SK-N-SH treated with all-trans-retinoic acid at 6 μM for 48 hours (cell line): ENCODE data around the gene CST3.

Experiments used
- ATAC-seq: fragments of 200-7000 bp; cut with Tn5 transposase; 3 replicates; pipeline ENCODE4 v1.9.1; 2020; ENCODE audit warnings: mild to moderate bottlenecking, moderate library complexity
- ARNTL ChIP-seq: fragments of 450-650 bp; formaldehyde crosslinking; IDR thresholded peaks from 2 replicates; pipeline ENCODE4 v1.5.0; 2020; ENCODE audit warnings: low read depth, mild to moderate bottlenecking, moderate library complexity, borderline replicate concordance
- BACH2 ChIP-seq: fragments of 250-450 bp; sonication (Bioruptor Pico); IDR thresholded peaks from 2 replicates; pipeline ENCODE4 v1.9.0; 2021; ENCODE audit warnings: mild to moderate bottlenecking, borderline replicate concordance
- CSDC2 ChIP-seq: fragments of 250-450 bp; sonication (Bioruptor Pico); IDR thresholded peaks from 2 replicates; pipeline ENCODE4 v1.5.0; 2020; ENCODE audit warnings: mild to moderate bottlenecking, moderate library complexity
- ESRRG ChIP-seq: fragments of 250-450 bp; sonication (Bioruptor Pico); IDR thresholded peaks from 2 replicates; pipeline ENCODE4 v1.6.1; 2021; ENCODE audit warnings: mild to moderate bottlenecking
- GLIS3 ChIP-seq: fragments of 250-450 bp; sonication (Bioruptor Pico); IDR thresholded peaks from 2 replicates; pipeline ENCODE4 v1.5.0; 2020; ENCODE audit warnings: mild to moderate bottlenecking, moderate library complexity
- ISL1 ChIP-seq: fragments of 250-450 bp; sonication (Bioruptor Pico); IDR thresholded peaks from 2 replicates; pipeline ENCODE4 v2.1.2; 2022; ENCODE audit warnings: mild to moderate bottlenecking, moderate library complexity
- PPARA ChIP-seq: fragments of 250-450 bp; sonication (Bioruptor Pico); IDR thresholded peaks from 2 replicates; pipeline ENCODE4 v1.5.0; 2020; ENCODE audit warnings: mild to moderate bottlenecking, borderline replicate concordance
- RARB ChIP-seq: fragments of 250-450 bp; sonication (Bioruptor Pico); IDR thresholded peaks from 2 replicates; pipeline ENCODE4 v1.8.0; 2021; ENCODE audit warnings: mild to moderate bottlenecking, moderate library complexity
- SNAI2 ChIP-seq: fragments of 250-450 bp; sonication (Bioruptor Pico); IDR thresholded peaks from 2 replicates; pipeline ENCODE4 v1.5.0; 2020; ENCODE audit warnings: mild to moderate bottlenecking, moderate library complexity
- TCF4 ChIP-seq: fragments of 250-450 bp; sonication (Bioruptor Pico); IDR thresholded peaks from 2 replicates; pipeline ENCODE4 v1.8.0; 2021; ENCODE audit warnings: mild to moderate bottlenecking, moderate library complexity, borderline replicate concordance
- TOX ChIP-seq: fragments of 250-450 bp; sonication (Bioruptor Pico); IDR thresholded peaks from 2 replicates; pipeline ENCODE4 v1.8.0; 2021; ENCODE audit warnings: mild to moderate bottlenecking, moderate library complexity, borderline replicate concordance
- ZC3H10 ChIP-seq: fragments of 250-450 bp; sonication (Bioruptor Pico); IDR thresholded peaks from 2 replicates; pipeline ENCODE4 v1.5.1; 2021; ENCODE audit warnings: mild to moderate bottlenecking, moderate library complexity
- ZFP3 ChIP-seq: fragments of 250-450 bp; sonication (Bioruptor Pico); IDR thresholded peaks from 2 replicates; pipeline ENCODE4 v1.5.0; 2020; ENCODE audit warnings: mild to moderate bottlenecking, moderate library complexity
- ZFP30 ChIP-seq: fragments of 450-650 bp; formaldehyde crosslinking; IDR thresholded peaks from 2 replicates; pipeline ENCODE4 v1.5.0; 2022; ENCODE audit warnings: mild to moderate bottlenecking, moderate library complexity
- ZNF565 ChIP-seq: fragments of 450-650 bp; formaldehyde crosslinking; conservative IDR thresholded peaks from 2 replicates; pipeline ENCODE4 v1.5.0; 2020; ENCODE audit warnings: low read depth, mild to moderate bottlenecking, moderate library complexity
- ZNF8 ChIP-seq: fragments of 450-650 bp; formaldehyde crosslinking; IDR thresholded peaks from 2 replicates; pipeline ENCODE4 v1.5.0; 2020; ENCODE audit warnings: mild to moderate bottlenecking, moderate library complexity
- TF ChIP-seq, protein P1 (sequence below): fragments of 250-450 bp; sonication (Bioruptor Pico); IDR thresholded peaks from 2 replicates; pipeline ENCODE4 v1.5.1; 2021; ENCODE audit warnings: mild to moderate bottlenecking, moderate library complexity
- TF ChIP-seq, protein P2 (sequence below): fragments of 250-450 bp; sonication (Bioruptor Pico); IDR thresholded peaks from 2 replicates; pipeline ENCODE4 v1.8.0; 2021; ENCODE audit warnings: low read depth, mild to moderate bottlenecking, moderate library complexity, borderline replicate concordance
- TF ChIP-seq, protein P3 (sequence below): fragments of 250-450 bp; sonication (Bioruptor Pico); IDR thresholded peaks from 2 replicates; pipeline ENCODE4 v1.5.0; 2020; ENCODE audit warnings: mild to moderate bottlenecking, moderate library complexity
- TF ChIP-seq, protein P4 (sequence below): fragments of 250-450 bp; sonication (Bioruptor Pico); IDR thresholded peaks from 2 replicates; pipeline ENCODE4 v1.5.1; 2020; ENCODE audit warnings: low read depth, mild to moderate bottlenecking, moderate library complexity
- TF ChIP-seq, protein P5 (sequence below): fragments of 250-450 bp; sonication (Bioruptor Pico); IDR thresholded peaks from 2 replicates; pipeline ENCODE4 v1.8.0; 2020; ENCODE audit warnings: mild to moderate bottlenecking, moderate library complexity, borderline replicate concordance

The CST3 gene

DNA sequence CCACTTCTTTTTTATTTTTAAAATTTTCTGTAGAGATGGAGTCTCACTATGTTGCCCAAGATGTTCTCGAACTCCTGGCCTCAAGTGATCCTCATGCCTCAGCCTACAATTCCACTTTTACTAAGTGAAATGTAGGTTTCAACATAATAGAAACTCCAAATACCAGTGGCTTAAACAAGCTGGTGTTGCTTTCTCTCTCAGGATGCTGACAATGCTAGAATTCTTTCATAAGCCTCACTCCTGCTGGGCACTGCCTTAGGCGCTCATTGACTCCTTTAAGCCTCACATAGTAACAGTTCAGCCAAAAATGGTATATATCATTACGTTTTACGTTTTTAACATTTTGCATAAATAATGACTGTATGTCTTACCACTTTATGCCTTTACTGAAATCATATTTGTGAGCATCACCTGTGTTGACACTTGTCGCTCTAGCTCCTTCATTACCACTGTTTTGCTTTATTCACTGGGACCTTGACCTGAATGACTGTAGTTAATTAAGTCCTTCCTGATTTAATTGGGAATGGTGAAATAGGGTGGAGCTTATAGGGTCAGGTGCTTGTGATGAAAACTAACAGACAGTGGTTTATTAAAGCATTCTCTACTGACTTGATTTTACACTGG, 28.2 kb downstream of the CST3 start:
- TF ChIP-seq ZC3H10 (CRISPR knock-in tag) (no peak), GLIS3 (CRISPR knock-in tag) (no peak), SNAI2 (CRISPR knock-in tag) (no peak), ZNF565 (CRISPR knock-in tag) (no peak), PPARA (CRISPR knock-in tag) (no peak), ARNTL (CRISPR knock-in tag) (no peak), ZFP30 (no peak)
- TF ChIP-seq, protein P1, sequence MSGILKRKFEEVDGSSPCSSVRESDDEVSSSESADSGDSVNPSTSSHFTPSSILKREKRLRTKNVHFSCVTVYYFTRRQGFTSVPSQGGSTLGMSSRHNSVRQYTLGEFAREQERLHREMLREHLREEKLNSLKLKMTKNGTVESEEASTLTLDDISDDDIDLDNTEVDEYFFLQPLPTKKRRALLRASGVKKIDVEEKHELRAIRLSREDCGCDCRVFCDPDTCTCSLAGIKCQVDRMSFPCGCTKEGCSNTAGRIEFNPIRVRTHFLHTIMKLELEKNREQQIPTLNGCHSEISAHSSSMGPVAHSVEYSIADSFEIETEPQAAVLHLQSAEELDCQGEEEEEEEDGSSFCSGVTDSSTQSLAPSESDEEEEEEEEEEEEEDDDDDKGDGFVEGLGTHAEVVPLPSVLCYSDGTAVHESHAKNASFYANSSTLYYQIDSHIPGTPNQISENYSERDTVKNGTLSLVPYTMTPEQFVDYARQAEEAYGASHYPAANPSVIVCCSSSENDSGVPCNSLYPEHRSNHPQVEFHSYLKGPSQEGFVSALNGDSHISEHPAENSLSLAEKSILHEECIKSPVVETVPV (CRISPR knock-in tag) = no peak
- TF ChIP-seq, all 23 proteins: peak for 0
- ATAC-seq = no peak

DNA sequence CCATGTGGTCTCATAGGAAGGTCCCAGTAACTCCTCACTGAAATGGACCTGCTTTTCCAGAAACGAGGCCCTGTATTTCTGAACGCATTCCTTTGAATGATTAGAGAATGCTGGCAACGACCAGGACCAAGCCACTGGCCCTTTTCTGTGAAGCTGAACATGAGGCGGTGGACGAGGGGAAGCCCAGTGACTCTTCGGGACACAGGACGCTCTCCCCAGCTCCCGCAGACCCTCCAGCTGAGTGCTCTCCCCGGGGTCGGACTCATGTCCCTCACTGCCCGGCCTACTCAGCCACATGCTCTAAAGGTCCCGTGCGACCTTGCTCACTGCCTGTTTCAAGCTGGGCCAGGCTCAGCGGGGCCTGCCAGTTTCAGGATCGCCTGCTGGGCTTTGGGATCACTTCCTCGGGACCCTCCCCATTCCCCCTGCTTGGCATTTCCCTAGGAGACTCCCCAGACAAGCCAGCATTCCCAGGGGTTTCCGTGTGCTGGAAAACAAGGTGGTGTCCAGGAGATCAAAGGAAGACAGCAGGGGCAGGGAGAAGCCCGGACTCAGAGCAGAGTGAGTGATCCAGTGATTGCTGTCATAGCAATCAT, 29.4 kb downstream of the CST3 start:
- ATAC-seq = no peak
- TF ChIP-seq RARB (CRISPR knock-in tag) (no peak), TOX (no peak), ZC3H10 (CRISPR knock-in tag) (no peak), ISL1 (no peak), PPARA (CRISPR knock-in tag) (no peak), ZNF8 (CRISPR knock-in tag) (no peak), CSDC2 (no peak), TCF4 (CRISPR knock-in tag) (no peak), ZFP30 (no peak), ZNF565 (CRISPR knock-in tag) (no peak), GLIS3 (CRISPR knock-in tag) (no peak), ARNTL (CRISPR knock-in tag) (no peak), BACH2 (CRISPR knock-in tag) (no peak), ZFP3 (CRISPR knock-in tag) (no peak), ESRRG (no peak)
- TF ChIP-seq, protein P2, sequence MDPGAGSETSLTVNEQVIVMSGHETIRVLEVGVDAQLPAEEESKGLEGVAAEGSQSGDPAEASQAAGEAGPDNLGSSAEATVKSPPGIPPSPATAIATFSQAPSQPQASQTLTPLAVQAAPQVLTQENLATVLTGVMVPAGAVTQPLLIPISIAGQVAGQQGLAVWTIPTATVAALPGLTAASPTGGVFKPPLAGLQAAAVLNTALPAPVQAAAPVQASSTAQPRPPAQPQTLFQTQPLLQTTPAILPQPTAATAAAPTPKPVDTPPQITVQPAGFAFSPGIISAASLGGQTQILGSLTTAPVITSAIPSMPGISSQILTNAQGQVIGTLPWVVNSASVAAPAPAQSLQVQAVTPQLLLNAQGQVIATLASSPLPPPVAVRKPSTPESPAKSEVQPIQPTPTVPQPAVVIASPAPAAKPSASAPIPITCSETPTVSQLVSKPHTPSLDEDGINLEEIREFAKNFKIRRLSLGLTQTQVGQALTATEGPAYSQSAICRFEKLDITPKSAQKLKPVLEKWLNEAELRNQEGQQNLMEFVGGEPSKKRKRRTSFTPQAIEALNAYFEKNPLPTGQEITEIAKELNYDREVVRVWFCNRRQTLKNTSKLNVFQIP (CRISPR knock-in tag) = no peak
- TF ChIP-seq, protein P1 (CRISPR knock-in tag) = no peak
- TF ChIP-seq, protein P3, sequence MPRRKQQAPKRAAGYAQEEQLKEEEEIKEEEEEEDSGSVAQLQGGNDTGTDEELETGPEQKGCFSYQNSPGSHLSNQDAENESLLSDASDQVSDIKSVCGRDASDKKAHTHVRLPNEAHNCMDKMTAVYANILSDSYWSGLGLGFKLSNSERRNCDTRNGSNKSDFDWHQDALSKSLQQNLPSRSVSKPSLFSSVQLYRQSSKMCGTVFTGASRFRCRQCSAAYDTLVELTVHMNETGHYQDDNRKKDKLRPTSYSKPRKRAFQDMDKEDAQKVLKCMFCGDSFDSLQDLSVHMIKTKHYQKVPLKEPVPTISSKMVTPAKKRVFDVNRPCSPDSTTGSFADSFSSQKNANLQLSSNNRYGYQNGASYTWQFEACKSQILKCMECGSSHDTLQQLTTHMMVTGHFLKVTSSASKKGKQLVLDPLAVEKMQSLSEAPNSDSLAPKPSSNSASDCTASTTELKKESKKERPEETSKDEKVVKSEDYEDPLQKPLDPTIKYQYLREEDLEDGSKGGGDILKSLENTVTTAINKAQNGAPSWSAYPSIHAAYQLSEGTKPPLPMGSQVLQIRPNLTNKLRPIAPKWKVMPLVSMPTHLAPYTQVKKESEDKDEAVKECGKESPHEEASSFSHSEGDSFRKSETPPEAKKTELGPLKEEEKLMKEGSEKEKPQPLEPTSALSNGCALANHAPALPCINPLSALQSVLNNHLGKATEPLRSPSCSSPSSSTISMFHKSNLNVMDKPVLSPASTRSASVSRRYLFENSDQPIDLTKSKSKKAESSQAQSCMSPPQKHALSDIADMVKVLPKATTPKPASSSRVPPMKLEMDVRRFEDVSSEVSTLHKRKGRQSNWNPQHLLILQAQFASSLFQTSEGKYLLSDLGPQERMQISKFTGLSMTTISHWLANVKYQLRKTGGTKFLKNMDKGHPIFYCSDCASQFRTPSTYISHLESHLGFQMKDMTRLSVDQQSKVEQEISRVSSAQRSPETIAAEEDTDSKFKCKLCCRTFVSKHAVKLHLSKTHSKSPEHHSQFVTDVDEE (CRISPR knock-in tag) = no peak
- TF ChIP-seq, protein P4, sequence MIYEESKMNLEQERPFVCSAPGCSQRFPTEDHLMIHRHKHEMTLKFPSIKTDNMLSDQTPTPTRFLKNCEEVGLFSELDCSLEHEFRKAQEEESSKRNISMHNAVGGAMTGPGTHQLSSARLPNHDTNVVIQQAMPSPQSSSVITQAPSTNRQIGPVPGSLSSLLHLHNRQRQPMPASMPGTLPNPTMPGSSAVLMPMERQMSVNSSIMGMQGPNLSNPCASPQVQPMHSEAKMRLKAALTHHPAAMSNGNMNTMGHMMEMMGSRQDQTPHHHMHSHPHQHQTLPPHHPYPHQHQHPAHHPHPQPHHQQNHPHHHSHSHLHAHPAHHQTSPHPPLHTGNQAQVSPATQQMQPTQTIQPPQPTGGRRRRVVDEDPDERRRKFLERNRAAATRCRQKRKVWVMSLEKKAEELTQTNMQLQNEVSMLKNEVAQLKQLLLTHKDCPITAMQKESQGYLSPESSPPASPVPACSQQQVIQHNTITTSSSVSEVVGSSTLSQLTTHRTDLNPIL (CRISPR knock-in tag) = no peak
- TF ChIP-seq, protein P5, sequence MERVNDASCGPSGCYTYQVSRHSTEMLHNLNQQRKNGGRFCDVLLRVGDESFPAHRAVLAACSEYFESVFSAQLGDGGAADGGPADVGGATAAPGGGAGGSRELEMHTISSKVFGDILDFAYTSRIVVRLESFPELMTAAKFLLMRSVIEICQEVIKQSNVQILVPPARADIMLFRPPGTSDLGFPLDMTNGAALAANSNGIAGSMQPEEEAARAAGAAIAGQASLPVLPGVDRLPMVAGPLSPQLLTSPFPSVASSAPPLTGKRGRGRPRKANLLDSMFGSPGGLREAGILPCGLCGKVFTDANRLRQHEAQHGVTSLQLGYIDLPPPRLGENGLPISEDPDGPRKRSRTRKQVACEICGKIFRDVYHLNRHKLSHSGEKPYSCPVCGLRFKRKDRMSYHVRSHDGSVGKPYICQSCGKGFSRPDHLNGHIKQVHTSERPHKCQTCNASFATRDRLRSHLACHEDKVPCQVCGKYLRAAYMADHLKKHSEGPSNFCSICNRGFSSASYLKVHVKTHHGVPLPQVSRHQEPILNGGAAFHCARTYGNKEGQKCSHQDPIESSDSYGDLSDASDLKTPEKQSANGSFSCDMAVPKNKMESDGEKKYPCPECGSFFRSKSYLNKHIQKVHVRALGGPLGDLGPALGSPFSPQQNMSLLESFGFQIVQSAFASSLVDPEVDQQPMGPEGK (CRISPR knock-in tag) = no peak
